GM21360 (cell line): ENCODE data around the gene UGT1A7.
"Not testable (repeated sequence)": the region's sequence is repeated elsewhere in the genome, so short reads cannot be mapped to it uniquely, and the experiment has no call there.

ENCODE experiments used
- ATAC-seq: cut with Tn5 transposase; IDR thresholded peaks from one replicate; pipeline ENCODE4 v1.9.1; 2021; ENCODE audit warnings: mild to moderate bottlenecking, moderate library complexity; ENCODE audit not compliant: unreplicated experiment

UGT1A7 gene

GRCh38 chr2:233679196-233679595 is 2.5 kb upstream of the UGT1A7 start:
- no peak for ATAC-seq

DNA sequence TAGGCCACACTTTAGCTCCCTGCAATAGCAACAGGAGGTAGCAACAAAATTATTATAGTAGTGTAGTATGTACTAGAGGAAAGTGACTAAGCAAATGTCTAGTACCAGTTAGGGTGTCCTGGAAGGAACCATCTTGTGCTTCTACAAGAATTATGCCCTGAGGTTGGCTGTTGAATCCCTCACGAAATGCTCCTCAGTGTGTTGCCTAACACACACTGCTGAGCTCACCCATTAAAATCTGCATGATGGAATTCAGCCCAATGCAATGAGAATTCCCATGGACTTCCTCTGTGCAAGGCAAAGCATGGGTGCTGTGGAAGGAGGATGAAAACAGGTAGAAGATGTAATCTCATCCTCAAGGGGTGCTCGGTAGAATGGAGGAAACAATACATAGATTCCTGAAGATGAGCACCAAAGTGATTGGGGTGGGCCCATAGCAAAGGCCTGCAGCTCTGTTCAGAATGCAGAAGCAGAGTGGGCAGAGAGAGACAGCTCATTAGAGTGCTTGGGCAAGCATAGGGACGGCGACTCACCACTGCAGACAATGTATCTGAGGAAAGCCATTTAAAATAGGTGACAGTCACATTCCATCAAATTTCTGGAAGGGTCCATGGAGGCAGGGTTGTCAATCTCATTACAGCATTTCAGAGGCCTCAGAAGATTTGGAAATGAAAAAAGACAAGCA is 1.2 kb upstream of the UGT1A7 start:
- no peak for ATAC-seq

- no peak for ATAC-seq
Measured at GRCh38 chr2:233684640-233685039, 2.9 kb downstream of the UGT1A7 start.

- ATAC-seq, result no peak
Measured at GRCh38 chr2:233686928-233687327, 5.2 kb downstream of the UGT1A7 start.

DNA sequence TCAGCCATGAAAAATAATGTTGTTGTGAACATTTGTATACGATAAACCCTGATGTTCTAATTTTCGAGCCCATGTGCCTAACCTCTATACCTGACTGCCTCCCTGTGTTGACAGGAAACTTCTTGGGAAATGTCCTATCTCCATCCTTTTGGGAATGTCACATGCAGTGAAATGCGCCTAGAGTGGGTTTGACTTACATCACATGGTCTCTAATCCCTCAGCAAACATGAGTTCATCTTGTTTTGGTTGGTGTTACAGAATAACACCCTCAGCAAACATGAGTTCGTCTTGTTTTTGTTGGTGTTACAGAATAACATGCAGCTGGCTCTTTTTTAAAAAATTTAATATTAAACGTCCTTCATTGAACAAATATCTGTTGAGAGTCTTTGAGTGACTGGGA is 6.6 kb downstream of the UGT1A7 start:
- ATAC-seq, result no peak

DNA sequence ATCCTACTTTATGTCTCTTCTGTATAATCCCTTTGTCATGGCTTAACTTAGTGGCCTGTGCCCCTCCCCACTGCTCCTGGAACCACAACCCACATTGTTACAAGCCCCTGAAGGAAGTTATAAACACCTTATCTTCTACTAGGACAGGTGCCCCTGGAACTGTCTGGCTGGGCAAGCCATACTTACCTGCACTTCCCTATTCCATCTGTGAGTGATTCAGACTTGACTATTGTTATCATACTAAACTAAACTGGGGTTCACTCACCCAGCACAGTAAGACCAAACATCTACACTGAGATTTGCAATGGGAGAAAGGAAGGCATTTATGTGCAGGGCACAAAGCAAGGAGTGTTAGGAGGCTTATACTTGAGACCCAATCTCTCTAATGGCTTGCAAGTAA is 7.3 kb downstream of the UGT1A7 start:
- no peak for ATAC-seq

- ATAC-seq, result no peak
Measured at GRCh38 chr2:233689501-233689900, 7.8 kb downstream of the UGT1A7 start.

GRCh38 chr2:233690444-233690843 is 8.7 kb downstream of the UGT1A7 start:
- no peak for ATAC-seq

DNA sequence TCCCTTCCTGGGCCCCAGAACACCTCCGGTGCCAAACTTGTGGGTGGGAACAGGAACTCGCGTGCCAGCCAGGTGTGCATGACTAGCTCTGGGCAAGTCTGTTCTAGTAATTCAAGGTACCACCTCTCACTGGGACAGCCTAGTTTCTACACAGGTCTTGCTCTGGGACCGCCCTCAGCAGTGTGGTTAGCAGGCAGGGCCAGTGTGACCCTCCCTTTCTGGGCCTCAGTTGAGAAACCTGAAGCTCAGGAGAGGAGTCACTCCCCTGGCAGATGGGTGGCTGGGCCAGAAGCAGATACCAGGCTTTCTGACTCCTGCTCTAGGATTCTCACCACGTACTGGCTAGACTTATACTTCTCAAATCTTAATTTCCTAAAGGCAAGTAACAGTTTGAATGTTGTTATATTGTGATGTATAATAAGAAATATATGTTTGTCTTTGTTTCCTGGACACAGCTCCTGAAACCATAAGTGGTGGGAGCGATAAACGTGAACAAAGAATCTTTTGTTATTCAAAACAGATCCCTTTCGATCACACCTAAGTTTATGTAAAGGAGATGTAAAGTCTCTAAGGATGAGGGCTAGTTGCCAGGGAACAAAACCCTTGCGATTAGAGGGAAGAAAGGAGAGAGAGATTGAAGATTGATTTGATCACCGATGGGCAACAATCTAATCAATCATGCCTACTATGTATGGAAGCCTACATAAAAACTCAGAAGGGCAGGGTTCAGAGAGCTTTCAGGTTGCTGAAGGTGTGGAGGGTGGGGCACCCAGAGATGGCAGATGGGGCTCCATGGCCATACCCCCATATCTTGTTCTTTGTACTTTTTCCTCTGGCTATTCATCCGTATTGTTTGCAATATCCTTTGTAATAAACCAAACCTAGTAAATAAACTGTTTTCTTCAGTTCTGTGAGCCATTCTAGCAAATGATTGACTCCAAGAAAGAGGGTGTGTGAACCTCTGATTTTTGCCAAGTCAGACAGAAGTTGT is 10.0 kb downstream of the UGT1A7 start:
- no peak for ATAC-seq

DNA sequence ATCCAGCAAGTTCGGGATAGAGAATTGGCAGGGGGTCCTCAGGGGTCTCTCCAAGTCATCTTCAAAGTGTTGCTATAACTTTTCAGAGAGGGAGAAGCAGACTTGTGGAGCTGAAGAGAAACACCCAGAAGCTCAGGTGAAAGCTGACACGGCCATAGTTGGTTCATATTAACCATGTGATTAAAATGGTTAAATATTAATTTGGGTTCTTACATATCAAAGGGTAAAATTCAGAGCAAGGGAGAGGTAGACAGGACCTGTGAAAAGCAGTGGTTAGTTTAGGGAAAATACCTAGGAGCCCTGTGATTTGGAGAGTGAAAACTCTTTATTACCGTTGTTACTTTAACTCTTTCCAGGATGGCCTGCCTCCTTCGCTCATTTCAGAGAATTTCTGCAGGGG is 10.9 kb downstream of the UGT1A7 start, which contains the start of gene UGT1A6:
Gene UGT1A6, plus strand, starts transcription at position 243 of the 400 bp plus-strand sequence. Its CDS starts 115 bp downstream, at position 358.
- no peak for ATAC-seq

DNA sequence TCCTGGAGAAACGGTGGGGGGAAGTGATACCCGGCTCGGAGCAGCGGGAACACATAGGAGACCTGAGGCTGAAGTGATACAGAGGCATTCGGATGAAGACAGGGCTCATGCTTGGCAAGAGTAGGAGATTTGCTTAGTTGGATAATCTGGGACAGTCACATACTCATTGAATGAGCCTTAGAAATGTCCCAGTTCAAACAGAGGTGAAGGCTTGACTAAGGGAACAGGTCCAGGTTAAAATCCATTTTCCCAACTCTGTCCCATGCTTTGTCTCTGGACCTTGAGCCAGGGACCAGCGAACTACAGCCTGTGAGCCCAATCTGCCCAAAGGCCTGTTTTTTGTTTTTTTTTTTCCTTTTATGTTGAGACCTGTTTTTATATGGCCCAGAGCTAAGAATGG is 12.3 kb downstream of the UGT1A7 start:
- ATAC-seq, result no peak

DNA sequence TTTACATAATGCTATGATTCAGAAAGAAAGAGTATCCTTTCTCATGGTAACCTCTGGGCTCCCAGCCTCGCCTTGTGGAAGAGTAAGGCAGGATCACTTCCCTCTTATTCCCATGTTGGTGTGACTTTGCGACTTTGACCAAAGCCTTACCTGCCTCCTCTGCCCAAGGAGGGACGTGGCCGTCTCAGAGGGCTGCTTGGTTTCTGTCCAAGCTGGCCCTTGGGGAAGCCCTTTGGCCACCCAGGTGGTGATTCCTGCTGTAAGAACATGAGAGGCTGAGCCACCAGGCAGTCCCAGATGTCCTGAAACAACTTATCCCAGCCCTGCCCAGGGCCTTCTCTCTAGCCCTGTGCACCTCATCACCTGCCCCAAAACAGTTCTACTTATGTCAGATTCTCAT is 17.0 kb downstream of the UGT1A7 start:
- ATAC-seq, result no peak

DNA sequence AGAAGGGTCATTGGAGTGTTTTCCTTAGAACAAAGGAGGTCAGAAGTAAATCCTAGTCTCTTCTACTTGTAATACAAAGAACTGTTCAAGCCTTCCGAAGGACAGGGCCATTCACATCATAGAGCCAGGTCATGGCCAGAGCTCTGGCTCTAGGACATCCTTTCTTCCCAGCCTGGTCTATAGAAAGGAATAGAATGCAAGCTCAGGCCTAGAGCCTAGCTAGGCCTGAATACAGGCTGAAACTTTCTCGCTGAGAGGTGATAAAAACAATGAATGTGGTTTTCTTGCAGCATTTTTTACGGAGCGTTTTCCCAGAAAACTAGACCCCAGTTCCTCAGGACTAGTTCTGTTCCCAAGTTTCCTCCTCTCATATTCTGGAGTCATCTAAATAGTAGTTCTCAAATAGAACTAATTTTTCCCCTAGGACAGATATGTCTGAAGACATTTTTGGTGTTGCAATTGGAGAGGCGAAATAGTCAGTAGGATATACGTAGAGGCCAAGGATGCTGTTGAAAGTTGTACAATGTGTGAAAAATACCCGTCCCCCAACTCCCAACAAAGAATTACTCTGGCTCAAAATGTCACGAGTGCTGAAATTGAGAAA is 17.8 kb downstream of the UGT1A7 start:
- ATAC-seq, result no peak

GRCh38 chr2:233700028-233700635 is 18.4 kb downstream of the UGT1A7 start:
- ATAC-seq, result no peak

DNA sequence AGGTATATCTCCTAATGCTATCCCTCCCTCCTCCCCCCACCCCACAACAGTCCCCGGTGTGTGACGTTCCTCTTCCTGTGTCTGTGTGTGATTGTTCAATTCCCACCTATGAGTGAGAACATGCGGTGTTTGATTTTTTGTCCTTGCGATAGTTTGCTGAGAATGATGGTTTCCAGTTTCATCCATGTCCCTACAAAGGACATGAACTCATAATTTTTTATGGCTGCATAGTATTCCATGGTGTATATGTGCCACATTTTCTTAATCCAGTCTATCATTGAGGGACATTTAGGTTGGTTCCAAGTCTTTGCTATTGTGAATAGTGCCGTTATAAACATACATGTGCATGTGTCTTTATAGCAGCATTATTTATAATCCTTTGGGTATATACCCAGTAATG is 19.1 kb downstream of the UGT1A7 start:
- ATAC-seq, result not testable (repeated sequence)

- no peak for ATAC-seq
Measured at GRCh38 chr2:233702238-233702637, 20.5 kb downstream of the UGT1A7 start.

DNA sequence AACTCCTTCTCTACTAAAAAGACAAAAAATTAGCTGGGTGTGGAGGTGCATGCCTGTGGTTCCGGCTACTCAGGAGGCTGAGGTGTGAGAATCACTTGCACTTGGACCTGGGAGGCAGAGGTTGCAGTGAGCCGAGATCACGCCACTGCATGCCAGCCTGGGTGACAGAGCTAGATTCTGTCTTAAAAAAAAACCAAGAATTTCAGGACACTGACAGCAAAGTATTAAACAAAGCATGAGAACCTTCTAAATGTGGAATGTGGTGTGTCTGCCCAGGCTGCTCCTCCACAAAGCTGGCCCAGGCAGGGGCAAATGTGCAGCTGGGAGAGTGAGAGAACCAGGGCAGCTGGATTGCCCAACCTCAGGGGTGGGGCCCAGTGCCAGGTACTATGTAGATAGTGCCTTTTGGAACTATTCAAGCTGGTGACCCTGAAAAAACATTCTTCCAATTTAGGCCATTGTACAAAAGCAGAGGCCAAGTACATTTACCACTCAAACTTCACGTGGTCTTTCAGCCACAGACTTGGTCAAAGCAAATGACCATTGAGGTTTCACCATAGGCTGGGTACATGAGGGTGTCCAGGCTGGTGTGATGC is 24.3 kb downstream of the UGT1A7 start:
- no peak for ATAC-seq

DNA sequence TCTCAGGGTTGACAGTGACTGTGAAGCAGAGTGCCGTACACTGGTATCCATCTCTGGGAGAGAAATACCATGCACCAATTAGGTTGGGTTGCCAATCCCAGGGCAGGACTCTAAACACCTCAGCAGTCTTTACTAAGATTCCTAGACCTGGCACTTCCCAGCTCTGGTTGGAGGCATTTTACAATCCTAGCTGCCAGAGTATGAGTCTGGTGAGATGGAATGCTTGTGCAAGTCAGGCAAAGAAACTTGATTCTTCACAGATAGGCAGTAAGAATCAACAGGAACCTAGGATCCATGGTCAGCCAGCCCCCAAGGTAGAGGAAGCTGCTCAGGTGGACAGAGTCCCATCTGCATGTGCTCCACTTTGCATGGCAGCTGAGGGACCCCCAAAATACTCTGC is 25.0 kb downstream of the UGT1A7 start:
- no peak for ATAC-seq

GRCh38 chr2:233707940-233708644 is 26.4 kb downstream of the UGT1A7 start:
- ATAC-seq, result no peak

DNA sequence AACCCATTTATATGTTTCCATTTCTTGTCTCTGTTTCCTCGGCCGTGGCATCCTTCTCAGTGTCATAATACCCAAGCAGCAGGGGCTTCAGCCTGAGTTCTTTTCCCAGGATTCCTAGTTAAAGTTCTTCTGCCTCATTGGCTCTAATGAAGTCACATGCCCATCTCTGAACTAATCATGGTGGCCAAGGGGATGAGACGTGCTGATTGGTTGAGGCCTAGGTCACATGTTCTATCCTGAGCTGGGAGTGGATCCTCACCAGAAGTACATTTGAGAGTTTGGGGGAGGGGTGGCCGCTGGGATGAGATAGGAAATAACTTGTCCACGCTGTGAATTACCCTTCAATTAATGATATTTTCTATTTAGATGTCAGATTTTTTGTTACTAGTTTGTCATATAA is 27.2 kb downstream of the UGT1A7 start:
- no peak for ATAC-seq
